Measurements from ENCODE around the gene SPG11. TPM values are rescaled to one million over a fixed set of nuclear protein-coding genes. Genes with fewer than 3 reads are reported as not detected.

The SPG11 gene
- total RNA-seq, result 103 and 126 TPM in 2 replicates

DNA sequence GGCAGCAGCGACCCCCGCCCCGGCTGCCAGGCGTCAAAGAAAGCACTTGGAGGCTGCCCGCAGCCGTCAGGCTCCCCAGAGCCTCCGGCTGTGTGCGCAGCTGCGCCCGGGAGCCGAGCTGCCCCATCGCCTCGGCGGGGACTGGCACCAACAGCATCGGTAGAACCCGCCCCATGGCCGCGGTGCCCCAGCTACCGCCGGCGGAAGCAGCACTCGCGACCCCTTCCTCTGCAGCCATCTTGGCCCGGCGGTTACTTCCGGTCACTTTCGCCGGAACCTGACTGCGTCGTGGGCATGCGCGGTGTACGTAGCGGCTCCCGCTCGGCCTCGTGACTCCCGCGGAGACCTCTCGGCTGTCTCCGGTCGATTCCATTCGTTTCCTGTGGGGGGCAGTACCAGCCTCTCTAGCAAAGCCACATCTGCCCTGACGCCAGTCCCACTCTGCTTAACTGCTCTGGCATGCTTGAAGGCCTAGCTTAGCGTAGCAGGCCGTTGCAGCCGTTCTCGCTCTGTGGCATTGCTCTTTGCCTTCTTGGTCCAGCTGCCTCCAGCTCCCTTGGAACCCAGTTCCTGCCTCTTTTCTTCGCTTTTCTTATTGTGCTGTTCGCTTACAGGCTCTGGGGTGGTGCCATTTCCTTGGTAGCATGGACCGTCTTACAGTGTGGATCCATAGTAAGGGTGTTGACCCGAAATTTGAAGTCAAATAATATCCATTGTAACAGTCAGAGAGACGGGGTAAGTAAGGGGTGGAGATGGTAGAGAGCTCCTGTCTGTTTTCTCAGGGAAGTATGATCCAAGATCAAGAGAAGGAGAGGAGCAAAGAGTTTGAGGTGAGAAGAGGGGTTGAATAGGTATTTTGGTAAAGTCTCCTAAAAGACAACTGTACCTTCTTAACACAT lies at the start of gene SPG11:
Gene SPG11 (minus strand): TSS at position 253 of the 899 bp plus-strand sequence. CDS start 15 bp downstream, at position 238.

GRCh38 chr15:44711096-44711742 lies 47.8 kb upstream of the SPG11 start, which contains the start of the genes B2M and PATL2:
B2M (plus strand) TSS chr15:44711517; CDS start chr15:44711547, 30 bp downstream.
PATL2 (minus strand) TSS chr15:44711323; CDS start chr15:44676490, 34,833 bp downstream.

DNA sequence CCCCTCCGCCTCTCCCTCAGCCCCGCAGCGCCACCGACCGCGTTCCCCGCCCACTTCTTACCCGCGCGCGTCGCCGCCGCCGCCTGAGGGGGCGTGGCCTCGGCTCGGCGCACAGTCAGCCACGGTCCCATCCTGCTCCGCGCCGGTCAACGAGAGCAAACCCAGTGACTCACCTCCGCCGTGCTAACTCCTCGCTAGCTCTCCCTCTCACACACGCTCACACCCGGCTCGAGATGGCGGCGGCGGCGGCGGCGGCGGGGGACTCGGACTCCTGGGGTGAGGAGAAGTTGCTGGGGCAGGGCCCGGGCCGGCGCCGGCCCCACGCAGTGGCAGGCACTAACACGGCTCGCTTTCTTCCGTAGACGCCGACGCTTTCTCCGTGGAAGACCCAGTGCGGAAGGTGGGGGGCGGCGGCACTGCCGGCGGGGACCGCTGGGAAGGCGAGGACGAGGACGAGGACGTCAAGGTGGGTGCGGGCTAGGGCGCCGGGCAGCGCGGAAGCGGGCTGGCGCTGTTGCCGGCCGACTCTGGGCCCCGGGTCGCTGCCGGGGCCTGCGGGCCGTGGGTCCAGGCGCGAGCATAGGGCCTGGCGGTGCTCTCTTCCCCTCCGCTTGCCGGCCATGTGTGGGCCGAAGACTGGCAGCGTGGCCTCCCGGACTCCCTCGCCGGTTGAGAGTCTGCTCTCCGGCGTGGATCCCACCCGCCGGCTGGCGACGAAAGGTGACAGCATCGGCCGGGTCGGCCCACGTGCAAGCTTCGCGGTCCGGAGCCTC lies 126.3 kb downstream of the SPG11 start, which contains the start of gene EIF3J:
Gene EIF3J (plus strand): TSS at position 186 of the 773 bp plus-strand sequence. CDS start 48 bp downstream, at position 234.

Other genes with a start within 250 kb of the SPG11 start
- 40.5 and 55.4 TPM in 2 replicates for gene CTDSPL2, start 236.0 kb downstream of the SPG11 start, total RNA-seq
- gene EIF3J, start 126.5 kb downstream of the SPG11 start, total RNA-seq, result 25.3 and 33.7 TPM in 2 replicates
- 1.2 and 1.3 TPM in 2 replicates for gene PATL2, start 47.7 kb upstream of the SPG11 start, total RNA-seq
- 2,721 and 2,931 TPM in 2 replicates for gene B2M, start 47.9 kb upstream of the SPG11 start, total RNA-seq
- gene TRIM69, start 72.9 kb upstream of the SPG11 start, total RNA-seq, result 26.0 and 28.2 TPM in 2 replicates